Measurements from ENCODE around the gene NUP37.
"Not testable (repeated sequence)": the region's sequence is repeated elsewhere in the genome, so short reads cannot be mapped to it uniquely, and the experiment has no call there.

The NUP37 gene

DNA sequence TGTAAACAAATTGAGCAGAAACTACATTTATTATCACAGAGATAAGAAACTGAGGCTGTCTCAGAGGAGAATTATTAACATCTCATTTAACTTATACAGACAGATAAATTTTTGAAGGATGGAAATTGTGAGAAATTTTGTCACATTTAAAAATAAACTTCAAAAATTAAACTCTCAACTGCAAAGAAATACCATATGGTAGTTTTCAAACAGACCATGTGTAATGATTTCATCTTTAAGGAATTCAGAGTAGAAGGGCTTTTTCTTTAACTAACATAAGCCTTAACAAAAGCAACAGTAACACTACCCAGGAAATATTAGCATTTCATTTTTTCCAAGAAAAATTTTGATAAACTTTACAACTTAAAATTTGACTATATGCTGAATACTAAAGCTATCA lies 26.6 kb downstream of the NUP37 start:
- Histone ChIP-seq H3K4me3 (ENCODE audit: low read length) (no peak overlapping the region), H3K27me3 (ENCODE audit: control insufficient read depth, insufficient read depth, low read length) (no peaks in the 10 kb centered on the region), H3K27ac (ENCODE audit: low read length) (no peak overlapping the region), H3K36me3 (ENCODE audit: control insufficient read depth, insufficient read depth, low read length) (no peaks in the 10 kb centered on the region; the same call in 1 of the 2 replicates), H3K4me1 (ENCODE audit: control insufficient read depth, insufficient read depth, low read length) (no peaks in the 10 kb centered on the region), H3K9me3 (ENCODE audit: control insufficient read depth, insufficient read depth, low read length) (no peaks in the 10 kb centered on the region; the same call in 1 of the 2 replicates)
- DNase-seq (ENCODE audit: low read depth, low spot score) = no peak

DNA sequence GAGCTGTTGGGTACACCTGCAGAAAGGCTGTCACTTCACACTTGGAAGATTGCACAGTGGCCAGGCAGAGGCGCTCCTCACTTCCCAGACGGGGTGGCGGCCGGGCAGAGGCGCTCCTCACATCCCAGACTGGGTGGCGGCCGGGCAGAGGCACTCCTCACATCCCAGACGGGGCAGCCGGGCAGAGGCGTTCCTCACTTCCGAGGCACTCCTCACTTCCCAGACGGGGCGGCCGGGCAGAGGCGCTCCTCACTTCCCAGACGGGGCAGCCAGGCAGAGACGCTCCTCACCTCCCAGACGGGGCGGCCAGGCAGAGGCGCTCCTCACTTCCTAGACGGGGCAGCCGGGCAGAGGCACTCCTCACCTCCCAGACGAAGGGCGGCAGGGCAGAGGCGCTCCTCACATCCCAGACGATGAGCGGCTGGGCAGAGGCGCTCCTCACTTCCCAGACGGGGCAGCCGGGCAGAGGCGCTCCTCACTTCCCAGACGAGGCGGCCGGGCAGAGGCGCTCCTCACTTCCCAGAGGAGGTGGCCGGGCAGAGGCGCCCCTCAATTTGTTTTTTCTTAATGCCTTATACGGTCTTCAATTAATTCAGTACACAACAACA lies 30.6 kb downstream of the NUP37 start:
- no CpG with 5 or more reads among the region's 38 CpGs for WGBS (ENCODE audit: insufficient coverage, insufficient read length)
- not testable (repeated sequence) for H3K36me3 ChIP-seq (ENCODE audit: control insufficient read depth, insufficient read depth, low read length); H3K4me1 ChIP-seq (ENCODE audit: control insufficient read depth, insufficient read depth, low read length); H3K27me3 ChIP-seq (ENCODE audit: control insufficient read depth, insufficient read depth, low read length); H3K27ac ChIP-seq (ENCODE audit: low read length); DNase-seq (ENCODE audit: low read depth, low spot score); H3K4me3 ChIP-seq (ENCODE audit: low read length); H3K9me3 ChIP-seq (ENCODE audit: control insufficient read depth, insufficient read depth, low read length)

GRCh38 chr12:102080842-102081241 lies 39.1 kb downstream of the NUP37 start:
- H3K27me3 ChIP-seq (ENCODE audit: control insufficient read depth, insufficient read depth, low read length) = no peaks in the 10 kb centered on the region
- no peak for DNase-seq (ENCODE audit: low read depth, low spot score)
- WGBS (ENCODE audit: insufficient coverage, insufficient read length) = no CpG with 5 or more reads among the region's 4 CpGs
- no peaks in the 10 kb centered on the region; the same call in 1 of the 2 replicates for H3K36me3 ChIP-seq (ENCODE audit: control insufficient read depth, insufficient read depth, low read length)
- H3K27ac ChIP-seq (ENCODE audit: low read length) = no peak overlapping the region
- H3K4me3 ChIP-seq (ENCODE audit: low read length) = no peak overlapping the region
- no peaks in the 10 kb centered on the region for H3K4me1 ChIP-seq (ENCODE audit: control insufficient read depth, insufficient read depth, low read length)
- H3K9me3 ChIP-seq (ENCODE audit: control insufficient read depth, insufficient read depth, low read length) = no peaks in the 10 kb centered on the region

DNA sequence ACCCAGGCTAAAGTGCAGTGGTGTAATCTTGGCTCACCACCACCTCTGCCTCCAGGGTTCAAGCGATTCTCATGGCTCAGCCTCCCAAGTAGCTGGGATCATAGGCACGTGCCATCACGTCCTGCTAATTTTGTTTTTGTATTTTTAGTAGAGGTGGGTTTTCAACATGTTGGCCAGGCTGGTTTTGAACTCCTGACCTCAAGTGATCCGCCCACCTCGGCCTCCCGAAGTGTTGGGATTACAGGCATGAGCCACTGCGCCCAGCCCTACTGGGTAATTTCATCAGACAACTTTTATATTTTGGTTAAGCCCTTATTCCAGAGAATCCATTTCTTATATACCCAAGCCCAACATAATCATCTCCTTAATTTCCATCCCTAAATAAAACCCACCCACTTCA lies 47.8 kb downstream of the NUP37 start:
- H3K36me3 ChIP-seq (ENCODE audit: control insufficient read depth, insufficient read depth, low read length); H3K9me3 ChIP-seq (ENCODE audit: control insufficient read depth, insufficient read depth, low read length); H3K27me3 ChIP-seq (ENCODE audit: control insufficient read depth, insufficient read depth, low read length); H3K4me1 ChIP-seq (ENCODE audit: control insufficient read depth, insufficient read depth, low read length); H3K4me3 ChIP-seq (ENCODE audit: low read length); H3K27ac ChIP-seq (ENCODE audit: low read length); DNase-seq (ENCODE audit: low read depth, low spot score): not testable (repeated sequence)
- no CpG with 5 or more reads among the region's 7 CpGs for WGBS (ENCODE audit: insufficient coverage, insufficient read length)

DNA sequence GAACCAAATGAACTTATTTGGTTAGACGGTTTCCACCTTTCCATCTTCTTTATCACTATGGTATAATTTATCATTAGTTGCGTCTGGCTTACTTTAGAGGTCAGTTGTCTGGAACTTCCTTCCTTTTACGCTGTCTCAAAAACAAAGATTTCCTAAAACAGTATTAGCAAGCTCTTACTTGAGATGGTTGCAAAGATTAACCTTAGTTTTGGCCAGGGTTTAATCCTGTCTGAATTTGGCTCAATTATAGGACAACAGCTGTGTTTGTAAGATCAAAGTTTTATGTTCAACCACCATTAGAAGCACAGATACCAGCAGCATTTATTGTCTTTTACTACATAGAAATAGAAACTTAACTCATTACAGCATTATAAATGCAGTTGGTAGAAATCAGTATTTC lies 50.2 kb downstream of the NUP37 start:
- Histone ChIP-seq H3K36me3 (ENCODE audit: control insufficient read depth, insufficient read depth, low read length) (no peaks in the 10 kb centered on the region), H3K9me3 (ENCODE audit: control insufficient read depth, insufficient read depth, low read length) (no peaks in the 10 kb centered on the region), H3K27me3 (ENCODE audit: control insufficient read depth, insufficient read depth, low read length) (no peaks in the 10 kb centered on the region), H3K4me3 (ENCODE audit: low read length) (no peak overlapping the region), H3K4me1 (ENCODE audit: control insufficient read depth, insufficient read depth, low read length) (no peaks in the 10 kb centered on the region), H3K27ac (ENCODE audit: low read length) (no peak overlapping the region)
- no peak for DNase-seq (ENCODE audit: low read depth, low spot score)
- WGBS (ENCODE audit: insufficient coverage, insufficient read length) = no CpG with 5 or more reads among the region's 3 CpGs

DNA sequence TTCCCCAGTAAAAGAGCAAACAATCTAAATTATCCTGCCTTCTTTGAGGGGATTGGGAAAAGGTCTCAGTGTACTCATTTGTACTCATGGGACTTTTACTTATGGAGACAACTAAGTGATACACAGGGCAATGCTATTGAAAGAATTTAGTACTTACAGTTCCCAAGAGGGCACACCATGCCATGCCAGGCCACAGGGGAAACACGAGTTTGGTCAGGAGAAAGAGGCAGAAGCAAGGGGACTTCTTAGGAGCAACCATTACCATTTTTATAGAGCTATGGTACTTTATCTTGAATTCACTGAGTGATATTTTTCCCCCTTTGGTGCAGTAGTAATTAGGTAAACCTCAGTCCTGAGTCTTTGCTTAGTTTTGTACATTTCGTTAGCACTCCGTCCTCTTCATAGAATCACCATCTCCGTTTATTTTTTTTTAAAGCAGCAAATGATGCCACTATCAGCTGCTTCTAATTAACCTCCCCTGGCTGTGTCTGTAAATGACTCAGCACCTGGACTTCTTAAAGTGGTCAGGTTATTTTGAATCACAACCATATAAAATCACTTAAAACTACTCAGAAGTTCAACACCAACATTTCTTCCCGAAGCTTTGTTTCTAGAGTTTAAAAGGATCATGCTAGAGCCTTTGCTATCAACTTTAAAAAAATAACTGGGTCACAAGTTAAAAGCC lies 52.2 kb downstream of the NUP37 start:
- no peak overlapping the region for H3K4me3 ChIP-seq (ENCODE audit: low read length)
- no peak for DNase-seq (ENCODE audit: low read depth, low spot score)
- no CpG with 5 or more reads among the region's 5 CpGs for WGBS (ENCODE audit: insufficient coverage, insufficient read length)

DNA sequence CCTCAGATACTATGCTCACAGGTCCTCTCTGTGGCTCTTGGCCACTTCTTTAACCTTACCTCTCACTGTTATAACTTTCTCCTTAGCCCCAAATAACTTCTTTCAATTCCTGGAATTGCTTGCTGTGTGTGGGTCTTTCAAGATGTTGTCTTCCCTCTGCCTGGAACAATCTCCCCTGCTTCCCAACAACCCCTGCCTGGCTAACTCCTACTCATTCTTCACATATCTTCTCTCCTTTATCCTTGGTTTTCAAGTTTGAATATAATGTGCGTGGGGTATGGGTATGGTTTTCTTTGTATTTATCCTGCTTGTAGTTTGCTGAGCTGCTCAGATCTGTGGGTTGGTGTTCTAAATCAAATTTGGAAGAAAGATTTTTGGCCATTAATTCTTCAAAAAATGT lies 55.4 kb downstream of the NUP37 start:
- Histone ChIP-seq H3K27me3 (ENCODE audit: control insufficient read depth, insufficient read depth, low read length) (no peaks in the 10 kb centered on the region), H3K27ac (ENCODE audit: low read length) (no peak overlapping the region), H3K4me3 (ENCODE audit: low read length) (no peak overlapping the region), H3K4me1 (ENCODE audit: control insufficient read depth, insufficient read depth, low read length) (no peaks in the 10 kb centered on the region), H3K9me3 (ENCODE audit: control insufficient read depth, insufficient read depth, low read length) (no peaks in the 10 kb centered on the region), H3K36me3 (ENCODE audit: control insufficient read depth, insufficient read depth, low read length) (no peaks in the 10 kb centered on the region)
- no CpG with 5 or more reads among the region's 1 CpG for WGBS (ENCODE audit: insufficient coverage, insufficient read length)
- no peak for DNase-seq (ENCODE audit: low read depth, low spot score)

More for the DNA sequence above, 52.2 kb downstream of the NUP37 start:
- Histone ChIP-seq H3K27me3 (ENCODE audit: control insufficient read depth, insufficient read depth, low read length) (no peaks in the 10 kb centered on the region), H3K4me1 (ENCODE audit: control insufficient read depth, insufficient read depth, low read length) (no peaks in the 10 kb centered on the region), H3K27ac (ENCODE audit: low read length) (no peak overlapping the region), H3K36me3 (ENCODE audit: control insufficient read depth, insufficient read depth, low read length) (no peaks in the 10 kb centered on the region), H3K9me3 (ENCODE audit: control insufficient read depth, insufficient read depth, low read length) (no peaks in the 10 kb centered on the region)

DNA sequence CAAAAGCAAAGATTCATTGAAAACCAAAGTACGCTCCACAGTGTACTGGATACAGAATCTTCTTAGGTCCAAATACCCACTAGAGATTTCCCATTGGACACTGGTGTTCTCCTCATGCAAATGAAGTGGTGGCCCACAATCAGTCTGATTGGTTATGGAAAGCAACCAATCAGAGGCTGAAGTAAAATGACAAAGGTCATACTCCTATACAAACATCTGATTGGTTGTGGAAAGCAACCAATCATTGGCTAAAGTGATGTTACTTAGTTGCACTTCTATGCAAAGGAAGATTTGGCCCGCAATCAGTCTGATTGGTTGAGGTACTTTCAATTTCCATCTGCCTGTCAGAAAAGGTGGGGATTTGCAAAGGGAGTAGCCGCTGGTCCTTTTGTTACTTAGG lies 56.8 kb downstream of the NUP37 start:
- H3K27ac ChIP-seq (ENCODE audit: low read length) = no peak overlapping the region
- no peak overlapping the region for H3K4me3 ChIP-seq (ENCODE audit: low read length)
- H3K4me1 ChIP-seq (ENCODE audit: control insufficient read depth, insufficient read depth, low read length) = no peaks in the 10 kb centered on the region
- H3K9me3 ChIP-seq (ENCODE audit: control insufficient read depth, insufficient read depth, low read length) = no peaks in the 10 kb centered on the region
- no peaks in the 10 kb centered on the region for H3K36me3 ChIP-seq (ENCODE audit: control insufficient read depth, insufficient read depth, low read length)
- H3K27me3 ChIP-seq (ENCODE audit: control insufficient read depth, insufficient read depth, low read length) = no peaks in the 10 kb centered on the region
- no peak for DNase-seq (ENCODE audit: low read depth, low spot score)
- WGBS (ENCODE audit: insufficient coverage, insufficient read length) = no CpG with 5 or more reads among the region's 3 CpGs

DNA sequence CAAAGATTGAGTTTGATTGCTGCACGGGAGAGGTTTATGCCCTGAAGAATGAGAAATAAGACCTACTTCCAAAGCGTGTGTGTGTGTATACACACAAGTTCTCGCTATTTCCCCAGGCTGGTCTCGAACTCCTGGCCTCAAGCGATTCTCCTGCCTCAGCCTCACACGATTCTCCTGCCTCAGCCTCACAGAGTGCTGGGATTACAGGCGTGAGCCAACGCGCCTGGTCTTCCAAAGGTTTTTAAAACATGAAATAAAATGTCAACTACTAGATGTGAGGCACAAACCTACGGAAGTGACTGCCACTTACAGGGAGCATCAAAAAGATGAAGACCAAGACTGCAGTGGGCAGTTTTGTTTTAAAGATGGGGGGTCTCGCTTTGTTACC lies 57.5 kb downstream of the NUP37 start:
- WGBS (ENCODE audit: insufficient coverage, insufficient read length) = no CpG with 5 or more reads among the region's 11 CpGs
- no peak overlapping the region for H3K27ac ChIP-seq (ENCODE audit: low read length)

GRCh38 chr12:102061560-102062418 lies 58.1 kb downstream of the NUP37 start, which contains the start of gene WASHC3:
TSS of gene WASHC3 (minus strand) at chr12:102061991. CDS start at chr12:102061962, 29 bp downstream.
- H3K4me1 ChIP-seq (ENCODE audit: control insufficient read depth, insufficient read depth, low read length) = no peaks in the 10 kb centered on the region
- H3K36me3 ChIP-seq (ENCODE audit: control insufficient read depth, insufficient read depth, low read length) = no peaks in the 10 kb centered on the region
- H3K27ac ChIP-seq (ENCODE audit: low read length) = no peak within 1 kb of the TSS
- no peaks in the 10 kb centered on the region for H3K9me3 ChIP-seq (ENCODE audit: control insufficient read depth, insufficient read depth, low read length)
- H3K4me3 ChIP-seq (ENCODE audit: low read length) = peak within 1 kb of the TSS; percentile 66
- WGBS (ENCODE audit: insufficient coverage, insufficient read length) = no CpG with 5 or more reads among the region's 44 CpGs
- no peaks in the 10 kb centered on the region for H3K27me3 ChIP-seq (ENCODE audit: control insufficient read depth, insufficient read depth, low read length)
- peak; percentile 83 for DNase-seq (ENCODE audit: low read depth, low spot score)

More for the DNA sequence above, 57.5 kb downstream of the NUP37 start:
- H3K27me3 ChIP-seq (ENCODE audit: control insufficient read depth, insufficient read depth, low read length) = no peaks in the 10 kb centered on the region
- no peaks in the 10 kb centered on the region for H3K36me3 ChIP-seq (ENCODE audit: control insufficient read depth, insufficient read depth, low read length)
- no peak for DNase-seq (ENCODE audit: low read depth, low spot score)
- H3K4me1 ChIP-seq (ENCODE audit: control insufficient read depth, insufficient read depth, low read length) = no peaks in the 10 kb centered on the region
- H3K9me3 ChIP-seq (ENCODE audit: control insufficient read depth, insufficient read depth, low read length) = no peaks in the 10 kb centered on the region
- no peak overlapping the region; the same call in 1 of the 2 replicates for H3K4me3 ChIP-seq (ENCODE audit: low read length)

All from iPS DF 6.9 (cell line).